K562 (cell line): Measurements from ENCODE around the gene CERS6. TPM values are rescaled to one million over a fixed set of nuclear protein-coding genes. Genes with fewer than 3 reads are reported as not detected.

ENCODE experiments used
- ATAC-seq: fragments of 200-7000 bp; cut with Tn5 transposase; 3 replicates; pipeline ENCODE4 v1.9.1; 2020; ENCODE audit warnings: moderate library complexity
- BruUV-seq: library from RNA; stranded (reverse); fragments of 400-500 nt; replicated peaks from 2 replicates; lab custom pipeline; 2021; lab: Mats Ljungman, UMichigan
- CTCF ChIA-PET: fragments of 300-600 bp; formaldehyde crosslinking; extraction: SDS; loops from one replicate; lab custom pipeline; 2021; ENCODE audit warnings: low intra/inter-chr PET ratio; lab: Yijun Ruan, JAX
- POLR2A ChIA-PET: fragments of 300-600, 350-650 bp; sonication (Branson Sonifier 250); formaldehyde crosslinking; extraction: SDS; loops from one replicate; lab custom pipeline; 2021; ENCODE audit warnings: antibody characterized with exemption, inconsistent platforms; lab: Yijun Ruan, JAX
- DNase-seq, 4 experiments: peaks; one replicate each; pipeline versions ENCODE4 v3.0.0 to v3.0.0-alpha.2; 2011 to 2018; ENCODE audit warnings: low spot score in 3 of 4, mixed read lengths in 3 of 4; ENCODE audit errors: extremely low read depth in 1 of 4
- FAIRE-seq: peaks from 2 replicates; lab custom pipeline; 2011; peaks lifted over from hg19 to GRCh38; lab: Jason Lieb, UNC
- H2AFZ ChIP-seq: 2 replicates; pipeline ENCODE4 v1.6.0; 2011; ENCODE audit warnings: low read depth, low read length, control low read depth, inconsistent platforms
- H3K27ac ChIP-seq: fragments of 200-600 bp; 3 replicates; pipeline ENCODE4 v1.8.0; 2011; ENCODE audit warnings: low read depth, mild to moderate bottlenecking, control low read depth, inconsistent platforms, low read length, moderate library complexity, mixed read lengths; ENCODE audit errors: extremely low read depth
- H3K27me3 ChIP-seq, 2 experiments: fragments of 300-600 bp in 1 of 2; 2 replicates in 1 of 2; 3 replicates in 1 of 2; pipeline versions ENCODE4 v1.6.0 to v1.8.0; 2011; ENCODE audit warnings: inconsistent platforms in 2 of 2, low read length in 2 of 2, mild to moderate bottlenecking in 1 of 2, mixed read lengths in 1 of 2, moderate library complexity in 1 of 2; ENCODE audit not compliant: control insufficient read depth in 2 of 2, insufficient read depth in 2 of 2
- H3K36me3 ChIP-seq: fragments of 300-600 bp; 3 replicates; pipeline ENCODE4 v1.8.0; 2011; ENCODE audit warnings: mild to moderate bottlenecking, low read length, inconsistent platforms; ENCODE audit not compliant: control insufficient read depth, insufficient read depth
- H3K4me1 ChIP-seq, 2 experiments: fragments of 200-600 bp in 1 of 2; replicated peaks in 1 of 2; 2 replicates in 1 of 2; 3 replicates in 1 of 2; pipeline versions ENCODE4 v1.5.1 to v1.8.0; 2011; ENCODE audit warnings: inconsistent platforms in 2 of 2, low read length in 2 of 2, mild to moderate bottlenecking in 1 of 2, mixed read lengths in 1 of 2, moderate library complexity in 1 of 2; ENCODE audit not compliant: control insufficient read depth in 2 of 2, insufficient read depth in 2 of 2
- H3K4me2 ChIP-seq: 2 replicates; pipeline ENCODE4 v1.6.1; 2011; ENCODE audit warnings: low read length, control low read depth, inconsistent platforms, mixed read lengths; ENCODE audit not compliant: insufficient read depth
- H3K4me3 ChIP-seq: fragments of 200-600 bp; sonication (generic), shearing (Covaris generic); 2 replicates; pipeline ENCODE4 v1.5.1; 2016; ENCODE audit warnings: control low read depth, inconsistent platforms
- H3K79me2 ChIP-seq: fragments of 200-600 bp; 3 replicates; pipeline ENCODE4 v1.8.0; 2011; ENCODE audit warnings: low read length, inconsistent platforms; ENCODE audit not compliant: control insufficient read depth, insufficient read depth
- H3K9ac ChIP-seq, 2 experiments: 2 replicates each; pipeline versions ENCODE4 v1.6.0 to v1.6.1; 2011; ENCODE audit warnings: low read depth in 2 of 2, low read length in 2 of 2, control low read depth in 1 of 2, inconsistent platforms in 1 of 2, mild to moderate bottlenecking in 1 of 2, mixed read lengths in 1 of 2; ENCODE audit not compliant: insufficient read depth in 1 of 2
- H3K9me1 ChIP-seq: one replicate; pipeline ENCODE4 v1.6.0; 2011; ENCODE audit warnings: inconsistent platforms, mild to moderate bottlenecking, low read length, moderate library complexity; ENCODE audit not compliant: control insufficient read depth, insufficient read depth
- H3K9me3 ChIP-seq: replicated peaks from 2 replicates; pipeline ENCODE4 v1.5.1; 2011; ENCODE audit warnings: low read depth, low read length, inconsistent platforms; ENCODE audit not compliant: control insufficient read depth, insufficient read depth
- H4K20me1 ChIP-seq: replicated peaks from 2 replicates; pipeline ENCODE4 v1.6.1; 2011; ENCODE audit warnings: low read length, inconsistent platforms, mixed read lengths; ENCODE audit not compliant: control insufficient read depth, insufficient read depth
- CREB1 ChIP-seq, 2 experiments: sonication (generic) in 1 of 2; formaldehyde crosslinking in 1 of 2; IDR thresholded peaks; 2 replicates each; pipeline versions ENCODE4 v1.6.1 to v1.8.0; 2012 to 2022; ENCODE audit warnings: inconsistent platforms in 1 of 2, mild to moderate bottlenecking in 1 of 2, missing genetic modification reagents in 1 of 2, moderate library complexity in 1 of 2
- ESRRB ChIP-seq: fragments of 250-450 bp; sonication (Bioruptor Pico); IDR thresholded peaks from 2 replicates; pipeline ENCODE4 v1.5.0; 2020; ENCODE audit warnings: mild to moderate bottlenecking, moderate library complexity, borderline replicate concordance
- PRPF4 ChIP-seq: fragments of 200-400 bp; formaldehyde crosslinking; IDR thresholded peaks from one replicate; pipeline ENCODE4 v1.6.1; 2017; ENCODE audit warnings: low read length, low read depth, mild to moderate bottlenecking; ENCODE audit not compliant: insufficient read depth, poor library complexity, severe bottlenecking
- RUNX1 ChIP-seq: sonication (generic); IDR thresholded peaks from 2 replicates; pipeline ENCODE4 v1.6.1; 2016; ENCODE audit warnings: antibody characterized with exemption, low read depth
- ZFP30 ChIP-seq: fragments of 250-450 bp; sonication (Bioruptor Pico); IDR thresholded peaks from 2 replicates; pipeline ENCODE4 v1.8.0; 2022; ENCODE audit warnings: moderate library complexity, mild to moderate bottlenecking, inconsistent platforms, borderline replicate concordance
- ZNF263 ChIP-seq: sonication (generic); formaldehyde crosslinking; IDR thresholded peaks from 2 replicates; pipeline ENCODE4 v1.8.0; 2022; ENCODE audit warnings: mild to moderate bottlenecking, missing genetic modification reagents, borderline replicate concordance
- ZNF586 ChIP-seq: fragments of 450-650 bp; formaldehyde crosslinking; conservative IDR thresholded peaks from 2 replicates; pipeline ENCODE4 v1.4.0; 2020; ENCODE audit warnings: mild to moderate bottlenecking, moderate library complexity
- ZNF717 ChIP-seq: fragments of 250-450 bp; sonication (Bioruptor Pico); IDR thresholded peaks from 2 replicates; pipeline ENCODE4 v1.5.0; 2021
- WGBS: fragments of 100-300 bp; shearing (Covaris generic); methylation state at CpG from one replicate; pipeline ENCODE4 v1.1.6; 2016; ENCODE audit warnings: low coverage, mixed read lengths; ENCODE audit not compliant: insufficient coverage; ENCODE audit errors: missing lambda C conversion rate; 5-methylcytosine and 5-hydroxymethylcytosine counted together
- in situ Hi-C: fragments of 300-500 bp; cut with MboI; formaldehyde crosslinking; loops from 4 replicates; pipeline ENCODE4 v1.15.0; 2018; ENCODE audit warnings: inconsistent platforms, mixed read lengths
- intact Hi-C: fragments of 100-400 bp; cut with micrococcal nuclease; formaldehyde crosslinking; loops from 2 replicates; pipeline ENCODE4 v1.14.2; 2022
- polyA plus RNA-seq, 8 experiments: library from polyadenylated mRNA; depleted of rRNA in 4 of 8; stranded (reverse) in 5 of 8; unstranded in 3 of 8; fragments of >200 nt; fragmentation: Nextera tagmentation in 2 of 8; fragmentation: Illumina TruSeq in 1 of 8; extraction: Ambion mirVana in 2 of 8; extraction: Trizol in 1 of 8; gene quantifications; 2 replicates each; pipeline versions ENCODE4 v1.2.1 to v1.2.3, GENCODE V29; 2011 to 2014; ENCODE audit warnings: inconsistent platforms in 1 of 8, missing spikeins in 1 of 8
- total RNA-seq, 7 experiments: library from RNA; depleted of rRNA in 6 of 7; stranded (reverse); fragments of >200 nt in 6 of 7; fragmentation: Illumina TruSeq in 2 of 7; extraction: Trizol in 2 of 7; gene quantifications; 2 replicates each; pipeline versions ENCODE4 v1.2.1 to v1.2.3, GENCODE V29; 2011 to 2021; ENCODE audit warnings: low replicate concordance in 1 of 7
- TF ChIP-seq, protein P1 (sequence below): sonication (generic); formaldehyde crosslinking; IDR thresholded peaks from 2 replicates; pipeline ENCODE4 v1.9.0; 2022; ENCODE audit warnings: mild to moderate bottlenecking, missing genetic modification reagents
- TF ChIP-seq, protein P2 (sequence below): fragments of 450-650 bp; IDR thresholded peaks from 2 replicates; pipeline ENCODE4 v1.6.1; 2017; ENCODE audit warnings: antibody characterized with exemption, mild to moderate bottlenecking
- TF ChIP-seq, protein P3 (sequence below): fragments of 250-450 bp; sonication (Bioruptor Pico); IDR thresholded peaks from 2 replicates; pipeline ENCODE4 v1.4.0; 2020; ENCODE audit warnings: mild to moderate bottlenecking, moderate library complexity, borderline replicate concordance

Gene CERS6
- total and polyA plus RNA-seq, 9 of the 15 experiments (the other 6 are each of a cell fraction or from before 2014, with no cell fraction given): 1.6 to 13.6 (median 11.4) TPM

GRCh38 chr2:168708080-168708479 is 252.0 kb downstream of the CERS6 start:
- Histone ChIP-seq H3K4me2 (no peak overlapping the region), H3K27me3 (no peaks in the 10 kb centered on the region), H3K4me1 (peaks cover 0 to 6% of the 10 kb centered on the region in 2 experiments; a peak in 4 of 5 replicates), H3K9me1 (no peaks in the 10 kb centered on the region), H3K79me2 (no peaks in the 10 kb centered on the region), H3K9ac (no peak overlapping the region), H3K9me3 (no peaks in the 10 kb centered on the region), H3K27ac (no peak overlapping the region), H4K20me1 (no peaks in the 10 kb centered on the region), H3K36me3 (no peaks in the 10 kb centered on the region), H2AFZ (no peak overlapping the region), H3K4me3 (no peak overlapping the region)
- BruUV-seq: no TSS peak
- POLR2A ChIA-PET: interaction anchor here (0.9 kb wide), 1 partner anchor 14 kb away, joined by 3 read pairs; no protein-coding TSS in a partner anchor
- CTCF ChIA-PET: no interaction called here
- ATAC-seq: no peak
- FAIRE-seq: no peak
- in situ Hi-C loops: loop anchor here (5.0 kb wide), 1 partner anchor 366 kb away; no protein-coding TSS in a partner anchor
- 100% methylated on average over 1 of the region's 1 CpG for WGBS
- DNase-seq: no peak
- intact Hi-C loops: loop anchor here (10.0 kb wide), 1 partner anchor 543 kb away; no protein-coding TSS in a partner anchor
- no peak for TF ChIP-seq RUNX1
- no peak for TF ChIP-seq CREB1 (IDR thresholded peaks at IDR 0.05)
- no peak for TF ChIP-seq CREB1 (CRISPR knock-in tag; IDR thresholded peaks at IDR 0.05)
- no peak for TF ChIP-seq ZFP30 (CRISPR knock-in tag)
- TF ChIP-seq ZNF263 (CRISPR knock-in tag): no peak
- no peak for TF ChIP-seq ZNF586
- TF ChIP-seq, protein P1, sequence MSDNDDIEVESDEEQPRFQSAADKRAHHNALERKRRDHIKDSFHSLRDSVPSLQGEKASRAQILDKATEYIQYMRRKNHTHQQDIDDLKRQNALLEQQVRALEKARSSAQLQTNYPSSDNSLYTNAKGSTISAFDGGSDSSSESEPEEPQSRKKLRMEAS: no peak
- TF ChIP-seq ZNF717 (CRISPR knock-in tag): no peak
- no peak for TF ChIP-seq ESRRB
- no peak for TF ChIP-seq PRPF4
- TF ChIP-seq, protein P2, sequence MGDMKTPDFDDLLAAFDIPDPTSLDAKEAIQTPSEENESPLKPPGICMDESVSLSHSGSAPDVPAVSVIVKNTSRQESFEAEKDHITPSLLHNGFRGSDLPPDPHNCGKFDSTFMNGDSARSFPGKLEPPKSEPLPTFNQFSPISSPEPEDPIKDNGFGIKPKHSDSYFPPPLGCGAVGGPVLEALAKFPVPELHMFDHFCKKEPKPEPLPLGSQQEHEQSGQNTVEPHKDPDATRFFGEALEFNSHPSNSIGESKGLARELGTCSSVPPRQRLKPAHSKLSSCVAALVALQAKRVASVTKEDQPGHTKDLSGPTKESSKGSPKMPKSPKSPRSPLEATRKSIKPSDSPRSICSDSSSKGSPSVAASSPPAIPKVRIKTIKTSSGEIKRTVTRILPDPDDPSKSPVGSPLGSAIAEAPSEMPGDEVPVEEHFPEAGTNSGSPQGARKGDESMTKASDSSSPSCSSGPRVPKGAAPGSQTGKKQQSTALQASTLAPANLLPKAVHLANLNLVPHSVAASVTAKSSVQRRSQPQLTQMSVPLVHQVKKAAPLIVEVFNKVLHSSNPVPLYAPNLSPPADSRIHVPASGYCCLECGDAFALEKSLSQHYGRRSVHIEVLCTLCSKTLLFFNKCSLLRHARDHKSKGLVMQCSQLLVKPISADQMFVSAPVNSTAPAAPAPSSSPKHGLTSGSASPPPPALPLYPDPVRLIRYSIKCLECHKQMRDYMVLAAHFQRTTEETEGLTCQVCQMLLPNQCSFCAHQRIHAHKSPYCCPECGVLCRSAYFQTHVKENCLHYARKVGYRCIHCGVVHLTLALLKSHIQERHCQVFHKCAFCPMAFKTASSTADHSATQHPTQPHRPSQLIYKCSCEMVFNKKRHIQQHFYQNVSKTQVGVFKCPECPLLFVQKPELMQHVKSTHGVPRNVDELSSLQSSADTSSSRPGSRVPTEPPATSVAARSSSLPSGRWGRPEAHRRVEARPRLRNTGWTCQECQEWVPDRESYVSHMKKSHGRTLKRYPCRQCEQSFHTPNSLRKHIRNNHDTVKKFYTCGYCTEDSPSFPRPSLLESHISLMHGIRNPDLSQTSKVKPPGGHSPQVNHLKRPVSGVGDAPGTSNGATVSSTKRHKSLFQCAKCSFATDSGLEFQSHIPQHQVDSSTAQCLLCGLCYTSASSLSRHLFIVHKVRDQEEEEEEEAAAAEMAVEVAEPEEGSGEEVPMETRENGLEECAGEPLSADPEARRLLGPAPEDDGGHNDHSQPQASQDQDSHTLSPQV: no peak
- TF ChIP-seq, protein P3, sequence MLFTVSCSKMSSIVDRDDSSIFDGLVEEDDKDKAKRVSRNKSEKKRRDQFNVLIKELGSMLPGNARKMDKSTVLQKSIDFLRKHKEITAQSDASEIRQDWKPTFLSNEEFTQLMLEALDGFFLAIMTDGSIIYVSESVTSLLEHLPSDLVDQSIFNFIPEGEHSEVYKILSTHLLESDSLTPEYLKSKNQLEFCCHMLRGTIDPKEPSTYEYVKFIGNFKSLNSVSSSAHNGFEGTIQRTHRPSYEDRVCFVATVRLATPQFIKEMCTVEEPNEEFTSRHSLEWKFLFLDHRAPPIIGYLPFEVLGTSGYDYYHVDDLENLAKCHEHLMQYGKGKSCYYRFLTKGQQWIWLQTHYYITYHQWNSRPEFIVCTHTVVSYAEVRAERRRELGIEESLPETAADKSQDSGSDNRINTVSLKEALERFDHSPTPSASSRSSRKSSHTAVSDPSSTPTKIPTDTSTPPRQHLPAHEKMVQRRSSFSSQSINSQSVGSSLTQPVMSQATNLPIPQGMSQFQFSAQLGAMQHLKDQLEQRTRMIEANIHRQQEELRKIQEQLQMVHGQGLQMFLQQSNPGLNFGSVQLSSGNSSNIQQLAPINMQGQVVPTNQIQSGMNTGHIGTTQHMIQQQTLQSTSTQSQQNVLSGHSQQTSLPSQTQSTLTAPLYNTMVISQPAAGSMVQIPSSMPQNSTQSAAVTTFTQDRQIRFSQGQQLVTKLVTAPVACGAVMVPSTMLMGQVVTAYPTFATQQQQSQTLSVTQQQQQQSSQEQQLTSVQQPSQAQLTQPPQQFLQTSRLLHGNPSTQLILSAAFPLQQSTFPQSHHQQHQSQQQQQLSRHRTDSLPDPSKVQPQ: no peak
